GM19023 (cell line): ENCODE results near the gene CYSLTR2.
"Not testable (repeated sequence)": the region's sequence is repeated elsewhere in the genome, so short reads cannot be mapped to it uniquely, and the experiment has no call there.

Experiments
- ATAC-seq: cut with Tn5 transposase; IDR thresholded peaks from one replicate; pipeline ENCODE4 v1.9.1; 2021; ENCODE audit warnings: mild to moderate bottlenecking, moderate library complexity; ENCODE audit not compliant: unreplicated experiment

CYSLTR2 gene

GRCh38 chr13:48644141-48644540, 9.6 kb upstream of the CYSLTR2 start:
- ATAC-seq, result no peak

DNA sequence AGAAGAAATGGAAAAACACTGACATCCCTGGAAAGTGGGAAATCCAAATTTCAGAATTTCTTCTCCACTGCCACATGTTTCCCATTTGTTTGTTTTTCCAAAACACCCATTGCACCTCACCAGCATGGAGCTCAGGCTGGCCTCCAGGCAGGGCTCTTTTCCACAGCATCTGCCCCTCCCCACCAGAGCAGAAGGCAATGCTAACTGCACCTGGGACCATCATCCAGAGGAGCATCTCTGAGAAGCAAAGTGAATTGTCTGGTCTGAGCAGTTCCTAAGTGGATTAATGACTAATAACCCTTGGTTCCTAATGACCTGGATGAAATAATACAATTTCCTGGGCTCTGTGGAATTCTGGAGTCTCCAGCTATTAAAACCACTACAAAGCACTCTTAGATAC, 8.8 kb upstream of the CYSLTR2 start:
- ATAC-seq, result no peak

DNA sequence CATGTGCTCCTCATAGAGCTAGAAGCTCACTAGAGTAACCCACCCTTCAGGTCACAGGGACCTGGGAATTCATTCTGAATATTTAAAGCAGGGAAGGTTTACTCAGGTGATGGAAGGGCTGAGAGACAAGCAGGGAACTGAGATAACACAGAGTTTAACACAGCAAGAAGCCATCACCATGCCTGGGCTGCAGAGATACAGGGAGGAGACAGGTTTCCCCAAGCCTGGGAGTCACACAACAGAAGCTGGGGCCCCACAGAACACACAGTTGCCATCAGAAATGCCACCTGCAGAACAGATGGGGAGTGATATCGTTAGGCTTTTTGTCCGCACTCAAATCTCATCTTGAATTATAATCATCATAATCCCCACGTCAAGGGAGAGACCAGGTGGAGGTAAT, 7.9 kb upstream of the CYSLTR2 start:
- ATAC-seq, result no peak

DNA sequence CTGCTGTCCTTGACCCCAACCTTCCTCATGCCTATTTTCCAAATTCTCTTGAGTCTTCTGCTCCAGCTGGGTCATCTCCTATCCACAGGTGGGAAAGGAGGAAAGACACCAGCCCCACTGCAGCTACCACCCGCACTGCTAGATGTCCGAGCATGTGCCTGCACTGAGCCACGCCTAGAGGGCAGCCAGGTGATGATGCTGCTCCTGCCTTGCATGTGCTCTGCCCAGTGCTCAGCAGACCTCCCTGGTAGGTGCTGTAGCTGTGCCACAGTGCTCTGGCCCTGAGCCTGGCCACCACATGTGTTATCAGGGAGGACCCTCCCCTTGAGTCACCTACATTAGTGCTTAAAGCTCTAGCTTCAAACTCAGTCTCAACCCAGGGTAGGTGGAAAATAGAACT, 6.9 kb upstream of the CYSLTR2 start:
- no peak for ATAC-seq

DNA sequence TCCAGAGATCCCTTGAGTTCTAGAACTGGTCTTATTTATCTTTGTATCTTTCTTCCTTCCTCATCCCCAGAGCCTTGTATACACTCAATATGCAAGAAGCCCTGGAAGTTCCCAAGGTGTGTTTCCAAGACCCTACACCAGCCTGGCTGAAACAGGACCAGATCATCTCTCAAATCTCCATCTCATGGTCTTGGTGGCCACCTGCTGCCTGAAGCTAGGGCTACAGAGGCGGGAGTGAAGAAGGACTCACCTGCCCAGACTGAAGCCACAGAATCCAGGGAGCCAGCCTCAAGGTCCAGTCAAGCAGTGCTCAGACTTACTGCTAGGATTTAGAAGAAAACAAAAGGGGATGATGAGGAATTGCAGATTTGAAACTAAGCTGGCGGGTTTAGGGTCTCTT, 6.1 kb upstream of the CYSLTR2 start:
- no peak for ATAC-seq

DNA sequence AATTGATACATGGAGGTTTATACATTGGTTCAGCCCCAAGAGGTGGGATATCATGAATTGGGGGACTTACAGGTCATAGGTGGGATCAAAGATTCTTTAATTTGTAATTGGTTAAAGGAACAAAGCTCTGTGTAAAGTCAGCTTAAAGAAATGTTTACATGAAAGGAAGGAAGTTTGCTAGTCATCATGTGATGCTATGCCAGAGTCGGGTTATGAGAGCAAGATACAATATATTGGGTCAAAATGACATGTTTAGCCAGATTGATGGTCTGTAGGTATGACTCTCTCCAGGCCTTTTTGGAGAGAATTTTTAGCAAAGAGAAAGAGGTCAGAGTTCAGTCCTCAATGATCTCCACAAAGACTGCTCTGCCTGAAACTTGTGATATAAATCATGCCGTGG, 5.3 kb upstream of the CYSLTR2 start:
- no peak for ATAC-seq

- ATAC-seq, result no peak
Observed at GRCh38 chr13:48652851-48653471, 768 bp upstream of the CYSLTR2 start.

DNA sequence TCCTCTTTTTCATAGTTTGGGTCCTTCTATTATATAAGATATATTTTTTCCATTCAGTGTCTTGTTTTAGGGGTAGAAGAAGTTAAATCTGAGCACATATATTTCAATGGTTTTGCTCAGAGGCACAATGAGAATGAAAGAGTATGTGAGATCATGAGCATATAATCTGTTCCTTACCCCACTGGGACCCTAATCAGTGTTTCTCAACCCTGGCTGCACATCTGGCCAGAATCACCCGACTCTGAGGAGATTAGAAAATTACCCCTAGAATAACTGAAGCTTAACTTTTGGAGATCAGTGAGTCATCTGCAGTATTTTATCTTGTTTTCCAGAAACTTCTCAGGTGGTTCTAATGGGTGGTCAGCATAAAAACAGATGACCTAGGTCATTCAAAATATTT, 782 bp downstream of the CYSLTR2 start:
- no peak for ATAC-seq

- ATAC-seq, result no peak
Observed at GRCh38 chr13:48655291-48655690, 1.6 kb downstream of the CYSLTR2 start.

DNA sequence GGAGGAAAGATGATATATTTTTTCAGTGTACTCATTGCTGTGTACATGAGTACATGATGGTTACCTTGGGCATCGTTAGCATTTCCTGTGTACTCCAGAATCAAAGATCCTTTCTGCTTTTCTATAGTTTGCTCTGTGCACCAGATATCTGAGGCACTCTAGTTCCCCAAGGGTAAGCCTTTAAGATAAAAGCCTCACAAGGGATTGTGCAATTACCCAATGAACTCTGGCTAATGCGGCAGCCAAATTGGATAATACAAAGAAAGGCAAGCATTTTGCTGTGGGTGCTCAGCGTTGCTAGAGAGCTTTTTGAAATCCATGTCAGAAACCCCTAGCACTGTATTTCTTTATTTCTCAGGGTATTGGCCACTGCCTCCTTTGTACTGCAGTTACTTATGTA, 2.9 kb downstream of the CYSLTR2 start:
- no peak for ATAC-seq

DNA sequence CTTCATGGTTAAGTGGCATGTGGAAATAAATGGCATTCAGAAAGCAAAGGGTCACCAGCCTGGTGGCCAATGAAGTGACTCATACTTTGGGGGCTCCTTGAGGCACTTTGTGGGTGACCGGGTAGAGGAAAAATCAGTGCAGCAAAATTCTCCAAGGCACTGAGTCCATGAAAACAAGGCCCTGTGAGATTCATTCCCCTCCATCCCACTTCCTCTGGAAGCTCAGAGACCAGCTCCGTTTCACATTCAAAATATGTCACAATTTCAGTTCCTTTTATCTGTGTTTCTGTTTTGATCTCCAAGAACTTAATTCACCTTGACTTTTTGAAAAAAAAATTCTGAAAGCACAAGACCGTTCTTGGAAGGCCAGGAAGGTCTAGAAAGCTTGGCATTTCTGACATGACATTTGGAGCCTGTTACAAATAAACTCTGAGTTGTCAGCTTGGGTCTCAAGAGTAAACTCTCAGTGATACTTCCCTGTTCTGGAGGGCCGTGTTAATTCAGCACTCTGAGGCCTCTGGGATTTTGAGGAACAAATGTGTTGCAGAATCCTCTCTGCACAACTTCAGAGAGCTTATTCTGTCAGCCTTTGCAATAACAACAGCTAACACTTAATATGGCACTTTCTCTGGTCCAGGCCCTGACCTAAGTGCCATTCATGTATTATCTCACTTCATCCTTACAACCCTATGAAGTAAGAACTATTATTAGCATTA, 6.8 kb downstream of the CYSLTR2 start:
- ATAC-seq, result no peak

DNA sequence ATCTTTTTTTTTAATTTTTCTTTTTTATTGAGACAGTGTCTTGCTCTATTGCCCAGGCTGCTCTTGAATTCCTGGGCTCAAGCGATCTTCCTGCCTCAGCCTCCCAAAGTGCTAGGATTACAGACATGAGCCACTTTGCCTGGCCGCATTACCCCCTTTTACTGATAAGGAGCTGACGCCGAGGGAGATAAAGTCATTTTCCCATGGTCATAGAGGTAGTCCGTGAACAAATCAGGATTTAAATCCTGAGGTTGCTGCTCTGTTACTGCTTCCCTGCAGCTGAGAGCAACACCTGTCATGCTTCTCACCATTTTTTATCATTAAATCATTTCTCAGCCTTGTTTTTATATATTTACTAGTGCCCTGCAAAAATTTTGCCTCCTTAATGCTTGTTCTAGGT, 7.4 kb downstream of the CYSLTR2 start:
- no peak for ATAC-seq

DNA sequence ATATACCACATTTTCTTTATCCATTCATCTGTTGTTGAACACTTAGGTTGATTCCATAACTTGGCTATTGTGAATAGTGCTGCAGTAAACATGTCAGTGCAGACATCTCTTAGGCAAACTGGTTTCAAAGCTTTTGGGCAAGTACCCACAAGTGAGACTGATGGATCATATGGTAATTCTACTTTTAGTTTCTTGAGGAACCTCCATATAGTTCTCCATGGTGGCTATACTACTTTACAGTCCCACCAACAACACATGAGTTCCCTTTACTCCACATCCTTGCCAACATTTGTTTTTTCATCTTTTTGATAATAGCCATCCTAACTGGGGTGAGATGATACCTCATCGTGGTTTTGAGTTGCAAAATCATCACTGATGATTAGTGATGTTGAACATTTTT, 8.5 kb downstream of the CYSLTR2 start:
- no peak for ATAC-seq

- ATAC-seq, result no peak
Observed at GRCh38 chr13:48667136-48667535, 13.4 kb downstream of the CYSLTR2 start.

GRCh38 chr13:48671421-48671820, 17.7 kb downstream of the CYSLTR2 start:
- ATAC-seq, result not testable (repeated sequence)

DNA sequence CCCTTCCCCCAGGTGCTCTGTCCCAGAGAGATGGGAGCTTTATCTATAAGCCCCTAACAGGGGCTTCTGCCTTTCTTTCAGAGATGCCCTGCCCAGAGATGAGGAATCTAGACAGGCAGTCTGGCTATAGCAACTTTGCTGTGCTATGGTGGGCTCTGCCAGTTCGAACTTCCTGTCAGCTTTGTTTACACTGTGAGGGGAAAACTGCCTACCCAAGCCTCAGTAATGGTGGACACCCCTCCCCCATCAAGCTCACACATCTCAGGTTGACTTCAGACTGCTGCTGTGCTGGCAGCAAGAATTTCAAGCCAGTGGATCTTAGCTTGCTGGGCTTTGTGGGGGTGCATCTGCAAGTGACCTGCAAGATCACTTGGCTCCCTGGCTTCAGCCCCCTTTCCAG, 21.5 kb downstream of the CYSLTR2 start:
- ATAC-seq, result no peak

DNA sequence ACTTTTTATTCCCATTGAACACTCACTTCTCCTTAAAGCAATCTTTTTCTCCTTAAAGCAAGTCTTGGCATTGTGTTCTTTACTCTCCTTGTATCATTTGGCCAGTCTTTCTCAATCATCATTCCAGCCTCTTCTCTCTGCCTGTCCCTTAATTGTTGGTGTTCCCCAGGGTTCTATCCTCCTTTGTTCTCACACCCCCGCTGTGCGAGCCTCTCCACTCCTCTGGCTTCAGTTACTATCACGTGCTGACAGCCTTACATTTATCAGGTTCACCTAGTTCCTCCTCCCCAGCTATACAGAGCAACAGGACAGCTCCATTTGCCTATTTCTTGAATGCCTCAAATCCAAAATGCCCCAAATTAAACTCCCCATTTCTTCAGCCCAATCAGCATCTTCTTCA, 24.6 kb downstream of the CYSLTR2 start:
- no peak for ATAC-seq

- ATAC-seq, result no peak
Observed at GRCh38 chr13:48679941-48680680, 26.4 kb downstream of the CYSLTR2 start.

DNA sequence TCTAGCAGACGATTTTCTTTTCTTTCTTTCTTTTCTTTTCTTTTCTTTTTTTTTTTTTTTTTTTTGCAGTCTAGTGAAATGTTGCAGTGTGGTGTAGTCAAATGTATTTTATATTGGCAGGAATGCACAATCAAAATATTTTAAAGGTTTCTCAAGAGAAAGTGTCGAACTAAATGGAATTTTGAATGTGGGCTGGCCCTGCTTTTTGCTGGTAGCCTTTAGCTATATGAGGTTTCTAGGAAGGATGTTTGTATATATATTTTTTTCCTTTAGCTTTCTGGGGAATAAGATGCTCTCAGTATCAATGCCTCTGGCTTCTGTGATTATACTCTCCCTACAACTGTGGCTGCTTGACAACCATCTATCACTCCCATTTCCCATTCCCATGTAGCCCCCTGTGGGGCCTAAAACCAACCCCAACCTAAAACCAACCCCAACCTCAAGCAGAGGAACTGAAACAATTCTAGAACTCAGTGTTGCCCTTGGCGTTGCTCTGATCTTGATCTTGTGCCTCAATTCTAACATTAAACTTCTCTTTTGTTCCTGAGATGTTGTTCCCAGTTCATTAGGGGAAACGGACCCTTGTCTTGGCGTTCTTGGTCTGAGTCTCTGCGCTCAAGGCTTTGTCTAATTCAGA, 27.1 kb downstream of the CYSLTR2 start:
- ATAC-seq, result no peak

DNA sequence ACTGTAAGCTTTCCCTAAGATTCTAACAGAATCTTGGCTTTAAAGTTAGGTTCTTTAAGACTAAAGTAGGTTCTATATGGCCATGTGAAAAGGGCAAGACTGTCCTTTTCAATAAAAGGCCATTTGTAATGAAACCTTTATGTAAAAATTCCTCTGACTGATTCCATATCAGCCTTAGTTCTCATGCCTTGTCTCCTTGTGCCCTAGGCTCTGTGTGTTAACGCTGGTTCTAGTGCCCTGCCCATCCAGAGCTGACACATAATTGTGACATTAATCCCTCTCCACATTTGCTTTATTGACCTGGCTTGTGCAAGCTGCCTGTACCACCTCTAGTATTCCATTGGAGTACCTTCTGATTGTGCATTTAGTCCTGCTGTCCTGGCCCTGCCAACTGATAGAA, 28.2 kb downstream of the CYSLTR2 start:
- ATAC-seq, result no peak

- no peak for ATAC-seq
Observed at GRCh38 chr13:48682436-48682835, 28.7 kb downstream of the CYSLTR2 start.
